Measurements from ENCODE around the gene PLA2G15. TPM values are rescaled to one million over a fixed set of nuclear protein-coding genes. Genes with fewer than 3 reads are reported as not detected.

Gene PLA2G15
- total RNA-seq, 1 donor from 2014 or later: 35.5 TPM

DNA sequence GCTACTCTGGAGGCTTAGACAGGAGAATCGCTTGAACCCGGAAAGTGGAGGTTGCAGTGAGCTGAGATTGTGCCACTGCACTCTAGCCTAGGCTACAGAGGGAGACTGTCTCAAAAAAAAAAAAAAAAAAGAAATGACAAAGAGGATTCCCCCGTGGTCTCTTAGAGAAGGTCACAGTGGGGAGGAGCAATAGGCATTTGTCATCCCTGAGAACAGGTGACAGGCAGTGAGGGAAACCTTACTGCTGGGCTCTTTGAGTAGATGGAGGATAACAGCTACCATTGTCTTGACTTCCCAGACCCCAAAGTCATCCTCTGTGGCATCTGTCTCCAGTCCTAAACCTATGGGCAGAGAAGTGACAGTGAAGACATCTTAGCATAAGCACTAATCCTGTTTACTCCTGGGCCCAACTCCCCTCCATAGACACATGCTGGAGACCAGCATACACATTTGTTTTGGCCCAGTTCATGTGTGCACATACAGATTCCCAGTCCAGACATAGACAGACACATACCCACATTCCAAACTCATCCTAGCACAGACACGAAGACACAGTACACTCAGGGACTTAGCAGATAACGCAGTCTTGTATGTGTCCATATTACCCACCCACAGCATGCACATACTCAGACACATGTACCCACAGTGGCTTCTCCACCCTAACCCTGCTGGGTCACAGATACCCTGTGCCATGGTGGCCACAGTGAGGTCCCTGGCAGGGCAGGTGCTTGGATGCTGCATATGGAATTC lies 11.9 kb upstream of the PLA2G15 start:
- Histone ChIP-seq H3K4me3 (no peak overlapping the region), H3K36me3 (no peaks in the 10 kb centered on the region), H3K9me3 (replicated peaks) (no peaks in the 10 kb centered on the region), H3K27ac (replicated peaks) (no peak overlapping the region), H3K27me3 (ENCODE audit: low read depth) (no peaks in the 10 kb centered on the region), H3K4me1 (peaks cover 35% of the 10 kb centered on the region)
- TF ChIP-seq, protein P1, sequence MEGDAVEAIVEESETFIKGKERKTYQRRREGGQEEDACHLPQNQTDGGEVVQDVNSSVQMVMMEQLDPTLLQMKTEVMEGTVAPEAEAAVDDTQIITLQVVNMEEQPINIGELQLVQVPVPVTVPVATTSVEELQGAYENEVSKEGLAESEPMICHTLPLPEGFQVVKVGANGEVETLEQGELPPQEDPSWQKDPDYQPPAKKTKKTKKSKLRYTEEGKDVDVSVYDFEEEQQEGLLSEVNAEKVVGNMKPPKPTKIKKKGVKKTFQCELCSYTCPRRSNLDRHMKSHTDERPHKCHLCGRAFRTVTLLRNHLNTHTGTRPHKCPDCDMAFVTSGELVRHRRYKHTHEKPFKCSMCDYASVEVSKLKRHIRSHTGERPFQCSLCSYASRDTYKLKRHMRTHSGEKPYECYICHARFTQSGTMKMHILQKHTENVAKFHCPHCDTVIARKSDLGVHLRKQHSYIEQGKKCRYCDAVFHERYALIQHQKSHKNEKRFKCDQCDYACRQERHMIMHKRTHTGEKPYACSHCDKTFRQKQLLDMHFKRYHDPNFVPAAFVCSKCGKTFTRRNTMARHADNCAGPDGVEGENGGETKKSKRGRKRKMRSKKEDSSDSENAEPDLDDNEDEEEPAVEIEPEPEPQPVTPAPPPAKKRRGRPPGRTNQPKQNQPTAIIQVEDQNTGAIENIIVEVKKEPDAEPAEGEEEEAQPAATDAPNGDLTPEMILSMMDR (IDR thresholded peaks at IDR 0.05; ENCODE audit: borderline replicate concordance): no peak
- intact Hi-C loops (cut with micrococcal nuclease): no loop called here
- DNase-seq: no peak

DNA sequence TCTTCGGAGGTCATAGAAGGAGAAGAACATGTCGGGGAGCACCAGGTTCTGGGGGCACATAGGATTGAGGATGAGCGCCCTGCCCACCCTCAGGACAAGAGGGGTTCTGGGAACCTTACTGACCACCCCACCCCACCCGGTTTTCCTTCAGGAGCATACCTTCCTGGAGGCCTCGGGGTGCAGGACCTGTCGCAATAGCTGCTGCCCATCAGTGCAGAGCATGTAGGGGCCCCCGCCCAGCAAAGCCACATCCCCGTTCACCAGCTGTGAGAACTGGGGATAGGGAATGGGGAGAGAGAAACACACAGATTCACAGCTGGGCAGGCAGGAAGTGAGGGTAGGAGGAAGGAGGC lies 11.4 kb upstream of the PLA2G15 start:
- H3K4me3 ChIP-seq: no peak overlapping the region
- no peaks in the 10 kb centered on the region for H3K27me3 ChIP-seq (ENCODE audit: low read depth)
- H3K9me3 ChIP-seq (replicated peaks): no peaks in the 10 kb centered on the region
- TF ChIP-seq, protein P1 (IDR thresholded peaks at IDR 0.05; ENCODE audit: borderline replicate concordance): no peak
- H3K4me1 ChIP-seq: peaks cover 31% of the 10 kb centered on the region
- no peaks in the 10 kb centered on the region for H3K36me3 ChIP-seq
- intact Hi-C loops (cut with micrococcal nuclease): no loop called here
- H3K27ac ChIP-seq (replicated peaks): no peak overlapping the region
- DNase-seq: no peak

DNA sequence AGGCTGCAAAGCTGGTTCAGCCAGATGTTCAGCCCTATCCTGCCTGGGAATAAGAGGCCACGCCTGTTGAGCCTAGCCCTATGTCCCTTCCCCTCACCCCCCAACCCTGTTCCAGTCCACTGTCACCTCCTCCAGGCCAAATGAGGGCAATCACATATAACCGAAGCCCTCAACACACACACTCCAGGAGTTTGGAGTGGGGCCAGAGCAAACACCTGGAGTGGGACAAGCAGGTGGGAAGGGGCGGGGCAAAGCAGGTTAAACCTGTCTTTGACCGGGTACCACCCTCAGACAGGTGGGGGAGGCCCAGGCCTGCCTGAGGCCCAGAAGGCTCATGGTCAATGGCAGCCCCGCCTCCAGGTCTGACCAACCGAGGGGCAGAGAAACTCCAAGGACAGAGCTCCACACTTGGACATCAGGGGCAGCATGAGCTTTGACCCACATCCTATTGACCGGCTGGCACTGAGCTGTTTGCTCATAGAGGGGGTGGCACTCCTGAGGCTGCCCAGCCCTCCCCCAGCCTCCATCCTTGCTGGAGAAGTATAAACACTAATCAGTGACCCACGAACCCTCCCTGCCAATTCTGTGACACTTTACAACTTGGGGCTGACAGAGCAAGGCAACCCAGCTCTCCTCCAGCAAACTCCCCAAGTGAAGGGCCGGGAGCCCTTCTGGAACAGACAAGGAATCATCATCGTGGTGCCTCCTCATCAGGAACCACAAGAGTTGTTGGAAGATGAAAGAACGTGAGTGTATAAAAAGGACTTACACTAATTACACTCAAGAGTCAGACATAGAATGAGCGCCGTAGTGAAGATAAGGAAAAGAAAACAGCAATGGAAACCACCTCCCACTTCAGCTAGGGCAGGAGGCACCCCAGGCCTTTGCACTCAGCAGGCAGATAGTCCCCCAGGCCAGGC lies 10.7 kb upstream of the PLA2G15 start:
- no peaks in the 10 kb centered on the region for H3K27me3 ChIP-seq (ENCODE audit: low read depth)
- intact Hi-C loops (cut with micrococcal nuclease): loop anchor here (5.0 kb wide), 1 partner anchor 992 kb away; no protein-coding TSS in a partner anchor
- no peak for DNase-seq
- peaks cover 26% of the 10 kb centered on the region for H3K4me1 ChIP-seq
- H3K36me3 ChIP-seq: no peaks in the 10 kb centered on the region
- no peak overlapping the region for H3K4me3 ChIP-seq
- H3K27ac ChIP-seq (replicated peaks): no peak overlapping the region
- TF ChIP-seq, protein P1 (IDR thresholded peaks at IDR 0.05; ENCODE audit: borderline replicate concordance): no peak
- H3K9me3 ChIP-seq (replicated peaks): no peaks in the 10 kb centered on the region

DNA sequence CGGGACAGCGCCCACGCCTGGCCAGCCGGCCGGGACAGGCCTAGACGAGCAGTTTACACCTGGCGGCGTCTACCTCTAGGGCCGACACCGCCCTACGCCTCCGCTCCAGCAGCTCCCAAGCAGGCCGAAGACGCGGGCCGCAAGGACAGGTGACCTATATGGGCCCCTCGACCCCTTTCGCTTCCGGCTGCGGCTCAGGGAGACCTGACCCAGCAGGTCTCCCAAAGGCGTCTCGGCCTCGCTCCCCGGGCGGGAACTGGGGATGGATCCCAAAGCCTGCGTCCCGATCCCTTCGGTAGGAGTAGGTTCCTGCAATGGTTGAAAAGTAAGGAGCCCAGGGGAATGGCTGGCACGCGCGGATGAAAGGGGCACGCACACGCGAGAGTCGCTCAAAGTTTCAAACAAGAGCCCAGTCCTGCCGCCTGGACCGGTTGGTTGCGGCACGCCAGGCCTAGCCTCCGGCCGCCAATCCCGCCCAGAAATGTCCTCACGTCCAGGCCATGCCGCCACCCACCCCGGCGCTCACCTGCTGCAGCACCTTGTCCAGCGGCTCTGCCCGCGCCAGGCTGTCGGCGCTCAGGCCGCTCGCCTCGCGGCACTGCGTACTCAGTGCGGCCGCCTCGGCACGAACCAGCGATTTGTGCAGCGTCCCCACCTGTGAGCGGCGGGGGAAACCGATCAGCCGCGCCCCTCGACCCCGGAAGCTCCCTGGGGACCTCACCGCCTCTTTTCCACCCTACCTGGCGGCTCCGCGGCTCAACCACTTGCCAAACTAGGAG lies 9.9 kb upstream of the PLA2G15 start:
- DNase-seq: no peak
- Histone ChIP-seq H3K27ac (replicated peaks) (peak overlapping the region; percentile 17), H3K27me3 (ENCODE audit: low read depth) (no peaks in the 10 kb centered on the region), H3K4me3 (peak overlapping the region; percentile 74), H3K4me1 (peaks cover 34% of the 10 kb centered on the region), H3K9me3 (replicated peaks) (no peaks in the 10 kb centered on the region), H3K36me3 (no peaks in the 10 kb centered on the region)
- TF ChIP-seq, protein P1 (IDR thresholded peaks at IDR 0.05; ENCODE audit: borderline replicate concordance): no peak
- intact Hi-C loops (cut with micrococcal nuclease): loop anchor here (5.0 kb wide), 1 partner anchor 993 kb away; no protein-coding TSS in a partner anchor

DNA sequence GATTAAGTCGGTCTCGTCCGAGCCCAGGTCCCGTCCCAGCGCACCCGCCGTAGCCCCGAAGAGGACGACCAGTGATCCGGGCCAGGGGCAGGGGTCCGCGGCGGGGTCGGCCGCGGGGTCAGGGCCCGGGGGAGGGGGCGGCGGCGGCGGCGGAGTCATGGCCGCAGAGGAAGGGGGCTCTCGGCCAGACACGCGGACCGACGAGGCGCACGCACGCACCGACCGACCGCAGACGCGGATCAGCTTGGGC lies 9.4 kb upstream of the PLA2G15 start, which contains the start of gene ESRP2:
Gene ESRP2, minus strand, starts transcription at position 241 of the 250 bp plus-strand sequence. Its CDS starts 82 bp downstream, at position 159.
- Histone ChIP-seq H3K27me3 (ENCODE audit: low read depth) (no peaks in the 10 kb centered on the region), H3K36me3 (no peaks in the 10 kb centered on the region), H3K9me3 (replicated peaks) (no peaks in the 10 kb centered on the region), H3K4me1 (peaks cover 34% of the 10 kb centered on the region), H3K27ac (replicated peaks) (peak within 1 kb of the TSS; percentile 91), H3K4me3 (peak within 1 kb of the TSS; percentile 74)
- TF ChIP-seq, protein P1 (IDR thresholded peaks at IDR 0.05; ENCODE audit: borderline replicate concordance): no peak
- intact Hi-C loops (cut with micrococcal nuclease): loop anchor here (5.0 kb wide), 1 partner anchor 994 kb away; no protein-coding TSS in a partner anchor
- DNase-seq: no peak
